Neural progenitor cell (in vitro differentiated cells): ENCODE results near the gene LIMK2.

Experiments used
- EZH2 ChIP-seq: fragments of 200-600 bp; sonication (generic); IDR thresholded peaks from 2 replicates; pipeline ENCODE4 v1.6.1; 2017; ENCODE audit warnings: antibody characterized with exemption, mild to moderate bottlenecking, moderate library complexity
- TF ChIP-seq, protein P1 (sequence below): fragments of 200-600 bp; sonication (generic); IDR thresholded peaks from 2 replicates; pipeline ENCODE4 v1.5.1; 2017; ENCODE audit warnings: antibody characterized with exemption, mild to moderate bottlenecking

DNA sequence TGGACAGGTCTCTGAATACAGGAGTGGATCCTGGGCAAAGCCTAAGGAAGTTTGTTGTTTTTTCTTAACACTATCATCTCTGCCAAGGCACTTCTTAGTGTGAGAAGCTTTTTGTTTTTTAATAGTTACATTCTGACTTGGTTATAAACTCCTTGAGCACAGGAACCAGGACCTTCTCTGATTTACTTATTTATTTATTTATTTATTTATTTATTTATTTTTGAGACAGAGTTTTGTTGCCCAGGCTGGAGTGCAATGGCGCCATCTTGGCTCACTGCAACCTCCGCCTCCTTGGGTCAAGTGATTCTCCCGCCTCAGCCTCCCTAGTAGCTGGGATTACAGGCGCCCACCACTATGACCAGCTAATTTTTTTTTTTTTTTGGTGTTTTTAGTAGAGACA, 41.1 kb upstream of the LIMK2 start:
- TF ChIP-seq, protein P1, sequence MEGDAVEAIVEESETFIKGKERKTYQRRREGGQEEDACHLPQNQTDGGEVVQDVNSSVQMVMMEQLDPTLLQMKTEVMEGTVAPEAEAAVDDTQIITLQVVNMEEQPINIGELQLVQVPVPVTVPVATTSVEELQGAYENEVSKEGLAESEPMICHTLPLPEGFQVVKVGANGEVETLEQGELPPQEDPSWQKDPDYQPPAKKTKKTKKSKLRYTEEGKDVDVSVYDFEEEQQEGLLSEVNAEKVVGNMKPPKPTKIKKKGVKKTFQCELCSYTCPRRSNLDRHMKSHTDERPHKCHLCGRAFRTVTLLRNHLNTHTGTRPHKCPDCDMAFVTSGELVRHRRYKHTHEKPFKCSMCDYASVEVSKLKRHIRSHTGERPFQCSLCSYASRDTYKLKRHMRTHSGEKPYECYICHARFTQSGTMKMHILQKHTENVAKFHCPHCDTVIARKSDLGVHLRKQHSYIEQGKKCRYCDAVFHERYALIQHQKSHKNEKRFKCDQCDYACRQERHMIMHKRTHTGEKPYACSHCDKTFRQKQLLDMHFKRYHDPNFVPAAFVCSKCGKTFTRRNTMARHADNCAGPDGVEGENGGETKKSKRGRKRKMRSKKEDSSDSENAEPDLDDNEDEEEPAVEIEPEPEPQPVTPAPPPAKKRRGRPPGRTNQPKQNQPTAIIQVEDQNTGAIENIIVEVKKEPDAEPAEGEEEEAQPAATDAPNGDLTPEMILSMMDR: no peak
- TF ChIP-seq EZH2: no peak
